NAMALWA (cell line): ENCODE data around the gene PLK5.
A peak's percentile ranks its signal among the peaks of the same experiment; 100 is the strongest.
"Not testable (repeated sequence)": the region's sequence is repeated elsewhere in the genome, so short reads cannot be mapped to it uniquely, and the experiment has no call there.

ENCODE experiments used
- DNase-seq: peaks from one replicate; pipeline ENCODE4 v3.0.0-alpha.2; 2015; ENCODE audit warnings: low spot score

Gene PLK5

GRCh38 chr19:1507763-1508506, 15.9 kb upstream of the PLK5 start:
- peak; percentile 97 for DNase-seq

GRCh38 chr19:1508507-1508856, 15.4 kb upstream of the PLK5 start:
- DNase-seq: no peak

GRCh38 chr19:1509602-1510441, 14.1 kb upstream of the PLK5 start:
- no peak for DNase-seq

GRCh38 chr19:1510442-1510806, 13.5 kb upstream of the PLK5 start:
- DNase-seq: no peak

GRCh38 chr19:1510807-1511206, 13.1 kb upstream of the PLK5 start:
- DNase-seq: no peak

- no peak for DNase-seq
Observed at GRCh38 chr19:1511318-1512317, 12.3 kb upstream of the PLK5 start.

GRCh38 chr19:1512671-1513498, 11.0 kb upstream of the PLK5 start, which contains the start of gene ADAMTSL5:
Gene ADAMTSL5, minus strand, starts transcription at chr19:1513019. Its CDS starts 2,076 bp downstream, at chr19:1510943.
- peak; percentile 49 for DNase-seq

GRCh38 chr19:1513499-1514294, 10.2 kb upstream of the PLK5 start:
- DNase-seq: peak; percentile 69

- no peak for DNase-seq
Observed at GRCh38 chr19:1514295-1514661, 9.6 kb upstream of the PLK5 start.

- no peak for DNase-seq
Observed at GRCh38 chr19:1514986-1515721, 8.7 kb upstream of the PLK5 start.

GRCh38 chr19:1516395-1516753, 7.5 kb upstream of the PLK5 start:
- peak; percentile 60 for DNase-seq

- DNase-seq: no peak
Observed at GRCh38 chr19:1518471-1518870, 5.4 kb upstream of the PLK5 start.

GRCh38 chr19:1519802-1520201, 4.1 kb upstream of the PLK5 start:
- DNase-seq: not testable (repeated sequence)

- DNase-seq: no peak
Observed at GRCh38 chr19:1520203-1520780, 3.6 kb upstream of the PLK5 start.

- DNase-seq: no peak
Observed at GRCh38 chr19:1521636-1522035, 2.2 kb upstream of the PLK5 start.

GRCh38 chr19:1522061-1522460, 1.8 kb upstream of the PLK5 start:
- no peak for DNase-seq

- no peak for DNase-seq
Observed at GRCh38 chr19:1522838-1523237, 1.0 kb upstream of the PLK5 start.

GRCh38 chr19:1524287-1524971, 552 bp downstream of the PLK5 start:
- DNase-seq: no peak

GRCh38 chr19:1524972-1525325, 1.1 kb downstream of the PLK5 start:
- DNase-seq: no peak
